HepG2 (cell line): Measurements from ENCODE around the gene ERCC5.

Experiments
- EP300 ChIP-seq, 3 experiments: sonication (generic) in 1 of 3; formaldehyde crosslinking in 1 of 3; IDR thresholded peaks; 2 replicates each; pipeline versions ENCODE4 v1.5.1 to v1.6.1; 2011 to 2020; ENCODE audit warnings: low read depth in 2 of 3, low read length in 2 of 3, borderline replicate concordance in 1 of 3, improper control_type of control experiment in 1 of 3, mild to moderate bottlenecking in 1 of 3, missing genetic modification reagents in 1 of 3, moderate library complexity in 1 of 3
- KAT2B ChIP-seq: fragments of 150-350 bp; IDR thresholded peaks from 2 replicates; pipeline ENCODE4 v1.6.1; 2014; ENCODE audit warnings: low read depth, low read length, borderline replicate concordance
- MXI1 ChIP-seq: IDR thresholded peaks from 3 replicates; pipeline ENCODE4 v1.6.1; 2012; ENCODE audit warnings: low read depth, low read length, inconsistent platforms, borderline replicate concordance
- POLR2AphosphoS2 ChIP-seq: IDR thresholded peaks from 2 replicates; pipeline ENCODE4 v1.6.1; 2011; ENCODE audit warnings: low read depth, low read length, improper control_type of control experiment
- ZNF263 ChIP-seq: sonication (generic); formaldehyde crosslinking; IDR thresholded peaks from 2 replicates; pipeline ENCODE4 v1.4.0; 2020; ENCODE audit warnings: missing genetic modification reagents
- ZNF44 ChIP-seq: sonication (generic); formaldehyde crosslinking; IDR thresholded peaks from 2 replicates; pipeline ENCODE4 v1.5.1; 2020; ENCODE audit warnings: mild to moderate bottlenecking, missing genetic modification reagents
- ZNF768 ChIP-seq: sonication (generic); formaldehyde crosslinking; IDR thresholded peaks from 2 replicates; pipeline ENCODE4 v1.4.0; 2020; ENCODE audit warnings: missing genetic modification reagents
- TF ChIP-seq, protein P1 (sequence below): sonication (generic); formaldehyde crosslinking; IDR thresholded peaks from 2 replicates; pipeline ENCODE4 v1.8.0; 2023; ENCODE audit warnings: mild to moderate bottlenecking, missing genetic modification reagents
- TF ChIP-seq, protein P2 (sequence below): sonication (generic); formaldehyde crosslinking; IDR thresholded peaks from 2 replicates; pipeline ENCODE4 v1.4.0; 2020; ENCODE audit warnings: missing genetic modification reagents
- TF ChIP-seq, protein P3 (sequence below): sonication (generic); formaldehyde crosslinking; IDR thresholded peaks from 2 replicates; pipeline ENCODE4 v1.8.0; 2022; ENCODE audit warnings: low read depth, missing genetic modification reagents
- TF ChIP-seq, protein P4 (sequence below): sonication (generic); formaldehyde crosslinking; IDR thresholded peaks from one replicate; pipeline ENCODE4 v1.5.1; 2020; ENCODE audit warnings: mild to moderate bottlenecking, missing genetic modification reagents; ENCODE audit errors: not compliant biosample characterization

DNA sequence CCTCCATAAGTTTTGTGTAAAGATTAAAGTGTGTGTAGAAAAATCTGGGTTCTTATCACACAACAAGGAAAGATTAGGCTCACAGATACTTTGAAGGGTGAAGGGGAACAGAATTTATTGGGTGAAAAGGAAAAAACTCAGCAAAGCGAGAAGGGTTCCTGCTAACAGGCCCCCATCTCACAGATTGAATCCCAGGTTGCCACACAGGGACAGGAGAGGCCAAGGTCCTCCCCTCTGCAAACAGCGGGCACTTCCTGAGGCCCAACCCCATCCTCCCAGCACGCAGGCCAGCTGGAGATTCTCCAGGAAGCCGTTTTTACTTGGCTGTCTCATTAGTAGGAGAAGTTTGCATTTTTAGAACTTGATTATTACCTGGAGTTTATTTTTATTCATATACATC lies 15.2 kb upstream of the ERCC5 start:
- TF ChIP-seq KAT2B = no peak
- TF ChIP-seq, protein P1, sequence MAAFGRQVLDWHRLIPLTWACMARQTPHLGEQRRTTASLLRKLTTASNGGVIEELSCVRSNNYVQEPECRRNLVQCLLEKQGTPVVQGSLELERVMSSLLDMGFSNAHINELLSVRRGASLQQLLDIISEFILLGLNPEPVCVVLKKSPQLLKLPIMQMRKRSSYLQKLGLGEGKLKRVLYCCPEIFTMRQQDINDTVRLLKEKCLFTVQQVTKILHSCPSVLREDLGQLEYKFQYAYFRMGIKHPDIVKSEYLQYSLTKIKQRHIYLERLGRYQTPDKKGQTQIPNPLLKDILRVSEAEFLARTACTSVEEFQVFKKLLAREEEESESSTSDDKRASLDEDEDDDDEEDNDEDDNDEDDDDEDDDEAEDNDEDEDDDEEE (CRISPR knock-in tag) = no peak
- TF ChIP-seq MXI1 = no peak; the same call in 2 of the 3 replicates
- TF ChIP-seq, protein P2, sequence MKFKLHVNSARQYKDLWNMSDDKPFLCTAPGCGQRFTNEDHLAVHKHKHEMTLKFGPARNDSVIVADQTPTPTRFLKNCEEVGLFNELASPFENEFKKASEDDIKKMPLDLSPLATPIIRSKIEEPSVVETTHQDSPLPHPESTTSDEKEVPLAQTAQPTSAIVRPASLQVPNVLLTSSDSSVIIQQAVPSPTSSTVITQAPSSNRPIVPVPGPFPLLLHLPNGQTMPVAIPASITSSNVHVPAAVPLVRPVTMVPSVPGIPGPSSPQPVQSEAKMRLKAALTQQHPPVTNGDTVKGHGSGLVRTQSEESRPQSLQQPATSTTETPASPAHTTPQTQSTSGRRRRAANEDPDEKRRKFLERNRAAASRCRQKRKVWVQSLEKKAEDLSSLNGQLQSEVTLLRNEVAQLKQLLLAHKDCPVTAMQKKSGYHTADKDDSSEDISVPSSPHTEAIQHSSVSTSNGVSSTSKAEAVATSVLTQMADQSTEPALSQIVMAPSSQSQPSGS (CRISPR knock-in tag) = no peak
- TF ChIP-seq, protein P3, sequence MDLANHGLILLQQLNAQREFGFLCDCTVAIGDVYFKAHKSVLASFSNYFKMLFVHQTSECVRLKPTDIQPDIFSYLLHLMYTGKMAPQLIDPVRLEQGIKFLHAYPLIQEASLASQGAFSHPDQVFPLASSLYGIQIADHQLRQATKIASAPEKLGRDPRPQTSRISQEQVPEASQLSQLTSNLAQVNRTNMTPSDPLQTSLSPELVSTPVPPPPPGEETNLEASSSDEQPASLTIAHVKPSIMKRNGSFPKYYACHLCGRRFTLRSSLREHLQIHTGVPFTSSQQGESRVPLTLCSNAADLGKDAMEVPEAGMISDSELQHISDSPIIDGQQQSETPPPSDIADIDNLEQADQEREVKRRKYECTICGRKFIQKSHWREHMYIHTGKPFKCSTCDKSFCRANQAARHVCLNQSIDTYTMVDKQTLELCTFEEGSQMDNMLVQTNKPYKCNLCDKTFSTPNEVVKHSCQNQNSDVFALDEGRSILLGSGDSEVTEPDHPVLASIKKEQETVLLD (CRISPR knock-in tag) = no peak
- TF ChIP-seq POLR2AphosphoS2 = no peak
- peak; percentile 68 for TF ChIP-seq ZNF263
- TF ChIP-seq, protein P4, sequence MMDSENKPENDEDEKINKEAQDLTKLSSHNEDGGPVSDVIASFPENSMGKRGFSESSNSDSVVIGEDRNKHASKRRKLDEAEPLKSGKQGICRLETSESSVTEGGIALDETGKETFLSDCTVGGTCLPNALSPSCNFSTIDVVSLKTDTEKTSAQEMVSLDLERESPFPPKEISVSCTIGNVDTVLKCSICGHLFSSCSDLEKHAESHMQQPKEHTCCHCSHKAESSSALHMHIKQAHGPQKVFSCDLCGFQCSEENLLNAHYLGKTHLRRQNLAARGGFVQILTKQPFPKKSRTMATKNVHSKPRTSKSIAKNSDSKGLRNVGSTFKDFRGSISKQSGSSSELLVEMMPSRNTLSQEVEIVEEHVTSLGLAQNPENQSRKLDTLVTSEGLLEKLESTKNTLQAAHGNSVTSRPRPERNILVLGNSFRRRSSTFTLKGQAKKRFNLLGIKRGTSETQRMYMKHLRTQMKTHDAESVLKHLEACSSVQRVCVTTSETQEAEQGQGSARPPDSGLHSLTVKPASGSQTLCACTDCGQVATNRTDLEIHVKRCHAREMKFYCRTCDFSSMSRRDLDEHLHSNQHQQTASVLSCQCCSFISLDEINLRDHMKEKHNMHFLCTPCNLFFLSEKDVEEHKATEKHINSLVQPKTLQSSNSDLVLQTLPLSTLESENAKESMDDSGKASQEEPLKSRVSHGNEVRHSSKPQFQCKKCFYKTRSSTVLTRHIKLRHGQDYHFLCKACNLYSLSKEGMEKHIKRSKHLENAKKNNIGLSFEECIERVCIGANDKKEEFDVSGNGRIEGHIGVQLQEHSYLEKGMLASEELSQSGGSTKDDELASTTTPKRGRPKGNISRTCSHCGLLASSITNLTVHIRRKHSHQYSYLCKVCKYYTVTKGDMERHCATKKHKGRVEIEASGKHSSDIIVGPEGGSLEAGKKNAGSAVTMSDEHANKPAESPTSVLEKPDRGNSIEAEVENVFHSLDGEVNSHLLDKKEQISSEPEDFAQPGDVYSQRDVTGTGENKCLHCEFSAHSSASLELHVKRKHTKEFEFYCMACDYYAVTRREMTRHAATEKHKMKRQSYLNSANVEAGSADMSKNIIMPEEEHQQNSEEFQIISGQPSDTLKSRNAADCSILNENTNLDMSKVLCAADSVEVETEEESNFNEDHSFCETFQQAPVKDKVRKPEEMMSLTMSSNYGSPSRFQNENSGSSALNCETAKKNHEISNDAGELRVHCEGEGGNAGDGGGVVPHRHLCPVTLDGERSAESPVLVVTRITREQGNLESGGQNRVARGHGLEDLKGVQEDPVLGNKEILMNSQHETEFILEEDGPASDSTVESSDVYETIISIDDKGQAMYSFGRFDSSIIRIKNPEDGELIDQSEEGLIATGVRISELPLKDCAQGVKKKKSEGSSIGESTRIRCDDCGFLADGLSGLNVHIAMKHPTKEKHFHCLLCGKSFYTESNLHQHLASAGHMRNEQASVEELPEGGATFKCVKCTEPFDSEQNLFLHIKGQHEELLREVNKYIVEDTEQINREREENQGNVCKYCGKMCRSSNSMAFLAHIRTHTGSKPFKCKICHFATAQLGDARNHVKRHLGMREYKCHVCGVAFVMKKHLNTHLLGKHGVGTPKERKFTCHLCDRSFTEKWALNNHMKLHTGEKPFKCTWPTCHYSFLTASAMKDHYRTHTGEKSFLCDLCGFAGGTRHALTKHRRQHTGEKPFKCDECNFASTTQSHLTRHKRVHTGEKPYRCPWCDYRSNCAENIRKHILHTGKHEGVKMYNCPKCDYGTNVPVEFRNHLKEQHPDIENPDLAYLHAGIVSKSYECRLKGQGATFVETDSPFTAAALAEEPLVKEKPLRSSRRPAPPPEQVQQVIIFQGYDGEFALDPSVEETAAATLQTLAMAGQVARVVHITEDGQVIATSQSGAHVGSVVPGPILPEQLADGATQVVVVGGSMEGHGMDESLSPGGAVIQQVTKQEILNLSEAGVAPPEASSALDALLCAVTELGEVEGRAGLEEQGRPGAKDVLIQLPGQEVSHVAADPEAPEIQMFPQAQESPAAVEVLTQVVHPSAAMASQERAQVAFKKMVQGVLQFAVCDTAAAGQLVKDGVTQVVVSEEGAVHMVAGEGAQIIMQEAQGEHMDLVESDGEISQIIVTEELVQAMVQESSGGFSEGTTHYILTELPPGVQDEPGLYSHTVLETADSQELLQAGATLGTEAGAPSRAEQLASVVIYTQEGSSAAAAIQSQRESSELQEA (CRISPR knock-in tag) = no peak
- no peak for TF ChIP-seq ZNF768 (CRISPR knock-in tag)
- no peak for TF ChIP-seq ZNF44 (CRISPR knock-in tag)
- peak in 1 of 2 experiments; percentile 58; a peak in 2 of 4 replicates for TF ChIP-seq EP300 (IDR thresholded peaks at IDR 0.05; ENCODE audit: low read depth in 2 of 2, low read length in 2 of 2)
- no peak for TF ChIP-seq EP300 (CRISPR knock-in tag; IDR thresholded peaks at IDR 0.05; ENCODE audit: borderline replicate concordance)
